ENCODE results near the gene PTPRS. TPM values are rescaled to one million over a fixed set of nuclear protein-coding genes. Genes with fewer than 3 reads are reported as not detected.
"Not testable (repeated sequence)": the region's sequence is repeated elsewhere in the genome, so short reads cannot be mapped to it uniquely, and the experiment has no call there.

PTPRS gene
- 59.9 TPM for polyA plus RNA-seq (2012; ENCODE audit: insufficient read depth, insufficient read length, low read depth)

DNA sequence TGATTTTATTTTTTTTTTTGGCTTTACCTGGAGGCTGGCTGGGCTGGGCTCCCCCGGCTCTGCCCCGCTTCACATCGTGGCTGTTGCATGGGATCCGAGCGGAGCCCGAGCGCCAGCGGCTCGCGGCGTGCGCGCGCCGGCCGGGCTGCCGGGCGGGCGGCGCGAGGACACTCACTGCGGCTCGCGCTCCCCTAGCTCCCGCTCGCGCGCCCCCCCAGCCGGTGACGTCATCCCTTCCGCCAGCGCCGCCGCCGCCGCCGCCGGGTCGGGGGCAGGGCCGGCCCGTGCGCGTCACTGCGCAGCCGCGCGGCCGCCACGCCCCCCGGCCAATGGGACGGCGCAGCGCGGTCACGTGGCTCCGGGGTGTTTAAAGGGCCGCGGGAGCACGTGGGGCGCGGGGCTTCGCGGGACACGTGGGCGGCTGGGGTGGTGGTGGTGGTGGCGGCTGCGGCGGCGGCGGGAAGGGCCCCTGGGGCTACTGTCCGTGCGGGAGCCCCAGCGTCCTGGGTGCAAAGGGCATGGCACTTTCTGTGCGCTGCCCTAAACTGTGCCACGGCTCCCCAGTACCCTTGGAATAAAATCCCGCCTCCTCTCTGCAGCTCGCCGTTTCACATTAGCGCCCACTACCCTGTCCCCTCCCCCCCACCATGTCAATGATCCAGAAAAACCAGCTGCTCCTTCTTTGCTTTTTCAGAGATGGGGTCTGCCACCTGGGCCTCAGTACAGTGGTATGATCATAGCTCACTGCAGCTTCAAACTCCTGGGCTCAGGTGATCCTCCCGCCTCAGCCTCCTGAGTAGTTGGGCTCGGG is at the start of gene PTPRS:
PTPRS (minus strand) TSS at position 176 of the 811 bp plus-strand sequence. CDS start 54,672 bp downstream, outside the sequence.
- no peaks in the 10 kb centered on the region for H3K27me3 ChIP-seq
- peak; percentile 96 for DNase-seq
- H3K36me3 ChIP-seq: no peaks in the 10 kb centered on the region; the same call in 1 of the 2 replicates
- TF ChIP-seq, protein P1, sequence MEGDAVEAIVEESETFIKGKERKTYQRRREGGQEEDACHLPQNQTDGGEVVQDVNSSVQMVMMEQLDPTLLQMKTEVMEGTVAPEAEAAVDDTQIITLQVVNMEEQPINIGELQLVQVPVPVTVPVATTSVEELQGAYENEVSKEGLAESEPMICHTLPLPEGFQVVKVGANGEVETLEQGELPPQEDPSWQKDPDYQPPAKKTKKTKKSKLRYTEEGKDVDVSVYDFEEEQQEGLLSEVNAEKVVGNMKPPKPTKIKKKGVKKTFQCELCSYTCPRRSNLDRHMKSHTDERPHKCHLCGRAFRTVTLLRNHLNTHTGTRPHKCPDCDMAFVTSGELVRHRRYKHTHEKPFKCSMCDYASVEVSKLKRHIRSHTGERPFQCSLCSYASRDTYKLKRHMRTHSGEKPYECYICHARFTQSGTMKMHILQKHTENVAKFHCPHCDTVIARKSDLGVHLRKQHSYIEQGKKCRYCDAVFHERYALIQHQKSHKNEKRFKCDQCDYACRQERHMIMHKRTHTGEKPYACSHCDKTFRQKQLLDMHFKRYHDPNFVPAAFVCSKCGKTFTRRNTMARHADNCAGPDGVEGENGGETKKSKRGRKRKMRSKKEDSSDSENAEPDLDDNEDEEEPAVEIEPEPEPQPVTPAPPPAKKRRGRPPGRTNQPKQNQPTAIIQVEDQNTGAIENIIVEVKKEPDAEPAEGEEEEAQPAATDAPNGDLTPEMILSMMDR (IDR thresholded peaks at IDR 0.05; ENCODE audit: low read depth, low read length): no peak
- H3K4me3 ChIP-seq (ENCODE audit: low read depth, low read length): peak within 1 kb of the TSS; percentile 76
- peaks cover 3% of the 10 kb centered on the region; the same call in 1 of the 2 replicates for H3K4me1 ChIP-seq
- peaks cover 9% of the 10 kb centered on the region for H3K9me3 ChIP-seq

DNA sequence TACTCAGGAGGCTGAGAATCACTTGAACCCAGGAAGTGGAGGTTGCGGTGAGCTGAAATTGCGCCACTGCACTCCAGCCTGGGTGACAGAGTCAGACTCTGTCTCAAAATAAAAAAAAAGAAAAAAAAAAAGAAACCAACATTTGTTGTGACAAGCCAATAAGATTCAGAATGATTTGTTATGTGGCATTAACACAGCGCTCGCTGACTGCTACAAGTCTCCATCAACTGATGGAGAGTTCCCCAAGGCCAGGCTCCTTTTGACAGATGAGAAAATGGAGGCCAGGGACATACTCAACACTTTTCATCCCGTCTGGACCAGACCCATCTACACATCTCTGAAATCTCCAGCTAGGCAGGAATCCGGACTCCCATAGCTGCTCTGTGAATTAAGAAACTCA is 48.7 kb upstream of the PTPRS start:
- Histone ChIP-seq H3K4me1 (no peaks in the 10 kb centered on the region), H3K27me3 (peaks cover 3% of the 10 kb centered on the region), H3K9me3 (no peaks in the 10 kb centered on the region), H3K4me3 (ENCODE audit: low read depth, low read length) (no peak overlapping the region), H3K36me3 (no peaks in the 10 kb centered on the region)
- no peak for DNase-seq
- TF ChIP-seq, protein P1 (IDR thresholded peaks at IDR 0.05; ENCODE audit: low read depth, low read length): no peak

DNA sequence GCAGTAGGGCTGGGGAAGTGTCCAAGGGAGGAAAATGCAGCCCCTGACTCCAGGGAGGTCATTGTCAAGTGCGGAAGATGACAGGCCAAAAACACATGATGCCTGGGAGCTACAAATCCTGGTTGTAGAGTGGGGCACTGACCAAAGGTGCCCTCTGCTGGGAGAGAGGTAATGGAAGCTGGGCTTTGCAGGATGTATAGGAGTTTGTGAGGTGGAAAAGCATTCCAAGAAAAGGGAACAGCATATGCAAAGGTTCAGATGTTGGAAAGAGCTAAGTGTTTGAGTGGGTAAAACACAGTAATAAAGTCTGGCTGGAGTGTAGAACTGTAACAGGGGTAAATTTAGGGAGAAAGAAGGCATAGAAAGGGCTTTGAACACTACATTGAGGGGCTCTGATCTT is 46.9 kb upstream of the PTPRS start:
- Histone ChIP-seq H3K36me3 (no peaks in the 10 kb centered on the region), H3K9me3 (no peaks in the 10 kb centered on the region; the same call in 1 of the 2 replicates), H3K4me1 (no peaks in the 10 kb centered on the region), H3K27me3 (no peaks in the 10 kb centered on the region; the same call in 1 of the 2 replicates), H3K4me3 (ENCODE audit: low read depth, low read length) (no peak overlapping the region)
- no peak for DNase-seq
- TF ChIP-seq, protein P1 (IDR thresholded peaks at IDR 0.05; ENCODE audit: low read depth, low read length): no peak; the same call in 1 of the 2 replicates

DNA sequence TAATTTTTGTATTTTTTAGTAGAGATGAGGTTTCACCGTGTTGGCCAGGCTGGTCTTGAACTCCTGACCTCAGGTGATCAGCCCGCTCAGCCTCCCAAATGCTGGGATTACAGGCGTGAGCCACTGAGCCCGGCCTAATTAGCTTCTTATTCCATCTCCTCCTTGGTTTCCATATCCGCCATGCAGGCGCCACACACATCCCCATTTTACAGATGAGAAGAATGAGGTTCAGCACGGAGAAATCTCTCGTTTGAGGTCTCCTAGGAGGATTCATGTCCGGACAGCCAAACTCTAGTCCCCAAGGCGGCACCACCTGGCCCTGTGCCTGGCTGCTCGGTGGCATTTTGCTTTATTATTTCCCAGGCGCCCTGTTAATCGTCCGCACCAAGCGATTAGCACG is 46.2 kb upstream of the PTPRS start:
- Histone ChIP-seq H3K27me3 (no peaks in the 10 kb centered on the region), H3K4me1 (no peaks in the 10 kb centered on the region)
- TF ChIP-seq, protein P1 (IDR thresholded peaks at IDR 0.05; ENCODE audit: low read depth, low read length): no peak

DNA sequence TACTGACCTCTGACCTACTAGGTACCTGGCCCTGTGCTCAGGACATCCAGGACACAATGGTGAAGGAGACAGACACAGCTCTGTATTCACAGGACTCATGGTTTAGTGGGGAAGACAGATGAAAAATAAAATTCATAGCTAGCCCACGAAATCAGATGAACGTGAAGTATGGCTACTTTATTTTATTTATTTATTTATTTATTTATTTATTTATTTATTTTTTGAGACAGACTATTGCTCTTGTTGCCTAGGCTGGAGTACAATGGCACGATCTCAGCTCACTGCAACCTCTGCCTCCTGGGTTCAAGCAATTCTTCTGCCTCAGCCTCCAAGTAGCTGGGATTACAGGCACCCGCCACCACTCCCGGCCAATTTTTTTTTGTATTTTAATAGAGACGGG is 40.6 kb upstream of the PTPRS start:
- not testable (repeated sequence) for H3K27me3 ChIP-seq; H3K36me3 ChIP-seq; DNase-seq; H3K9me3 ChIP-seq; H3K4me3 ChIP-seq (ENCODE audit: low read depth, low read length); H3K4me1 ChIP-seq

More for the DNA sequence above, 46.2 kb upstream of the PTPRS start:
- DNase-seq: no peak
- no peaks in the 10 kb centered on the region for H3K36me3 ChIP-seq
- no peak overlapping the region for H3K4me3 ChIP-seq (ENCODE audit: low read depth, low read length)
- peaks cover under 1% of the 10 kb centered on the region for H3K9me3 ChIP-seq

DNA sequence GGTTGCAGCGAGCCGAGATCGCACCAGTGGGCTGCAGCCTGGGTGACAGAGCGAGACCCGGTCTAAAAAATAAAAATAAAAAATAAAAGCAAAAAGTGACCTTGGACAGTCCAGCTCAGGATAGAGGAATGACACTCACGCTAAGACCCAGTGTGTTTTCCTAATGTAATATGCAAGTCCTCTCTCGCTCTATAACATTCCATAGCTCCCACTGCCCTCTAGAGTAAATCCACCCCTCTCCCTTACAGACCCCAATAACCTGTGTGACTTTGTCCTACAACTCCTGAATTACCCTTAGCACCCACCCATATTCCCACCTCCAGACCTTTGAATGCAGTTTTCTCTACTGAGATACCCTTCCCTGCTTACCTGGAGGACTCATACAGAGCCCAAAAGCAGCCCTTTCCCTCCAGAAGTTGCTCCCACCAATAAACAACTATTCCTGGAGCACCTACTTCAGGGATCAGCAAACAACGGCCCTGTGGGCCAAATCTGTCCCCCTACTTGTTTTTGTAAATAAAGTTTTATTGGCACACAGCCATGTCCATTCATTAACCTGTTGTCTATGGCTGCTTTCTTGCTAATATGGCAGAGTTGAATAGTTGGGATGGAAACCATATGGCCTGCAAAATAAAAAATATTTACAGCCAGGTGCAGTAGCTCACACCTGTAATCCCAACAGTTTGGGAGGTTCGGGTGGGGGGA is 39.8 kb upstream of the PTPRS start:
- no peak for DNase-seq
- Histone ChIP-seq H3K36me3 (no peaks in the 10 kb centered on the region), H3K27me3 (no peaks in the 10 kb centered on the region), H3K4me3 (ENCODE audit: low read depth, low read length) (no peak overlapping the region), H3K9me3 (peaks cover 3% of the 10 kb centered on the region), H3K4me1 (no peaks in the 10 kb centered on the region)
- TF ChIP-seq, protein P1 (IDR thresholded peaks at IDR 0.05; ENCODE audit: low read depth, low read length): no peak

Measured in BE2C (cell line).